Breast epithelium (tissue), 3 donors: ENCODE data around the gene FHOD1.

Experiments used
- CTCF ChIP-seq, 3 donors: fragments of 450-650 bp; IDR thresholded peaks; one replicate each; pipeline ENCODE4 v1.5.1; 2016 to 2017; ENCODE audit warnings: antibody characterized with exemption in 3 of 3, mild to moderate bottlenecking in 3 of 3, moderate library complexity in 3 of 3
- POLR2A ChIP-seq: fragments of 450-650 bp; IDR thresholded peaks from one replicate; pipeline ENCODE4 v1.6.1; 2016; ENCODE audit warnings: antibody characterized with exemption, mild to moderate bottlenecking, moderate library complexity

GRCh38 chr16:67195676-67196075 is 51.6 kb downstream of the FHOD1 start:
- no peak for TF ChIP-seq CTCF (IDR thresholded peaks at IDR 0.05)
- TF ChIP-seq POLR2A, result no peak
